Fibroblast of peridontal ligament (primary cell): ENCODE data around the gene ARHGDIA.
"Not testable (repeated sequence)": the region's sequence is repeated elsewhere in the genome, so short reads cannot be mapped to it uniquely, and the experiment has no call there.

Source experiments
- DNase-seq: peaks from one replicate; pipeline ENCODE4 v3.0.0-alpha.2; 2010; ENCODE audit errors: extremely low read depth

Gene ARHGDIA

DNA sequence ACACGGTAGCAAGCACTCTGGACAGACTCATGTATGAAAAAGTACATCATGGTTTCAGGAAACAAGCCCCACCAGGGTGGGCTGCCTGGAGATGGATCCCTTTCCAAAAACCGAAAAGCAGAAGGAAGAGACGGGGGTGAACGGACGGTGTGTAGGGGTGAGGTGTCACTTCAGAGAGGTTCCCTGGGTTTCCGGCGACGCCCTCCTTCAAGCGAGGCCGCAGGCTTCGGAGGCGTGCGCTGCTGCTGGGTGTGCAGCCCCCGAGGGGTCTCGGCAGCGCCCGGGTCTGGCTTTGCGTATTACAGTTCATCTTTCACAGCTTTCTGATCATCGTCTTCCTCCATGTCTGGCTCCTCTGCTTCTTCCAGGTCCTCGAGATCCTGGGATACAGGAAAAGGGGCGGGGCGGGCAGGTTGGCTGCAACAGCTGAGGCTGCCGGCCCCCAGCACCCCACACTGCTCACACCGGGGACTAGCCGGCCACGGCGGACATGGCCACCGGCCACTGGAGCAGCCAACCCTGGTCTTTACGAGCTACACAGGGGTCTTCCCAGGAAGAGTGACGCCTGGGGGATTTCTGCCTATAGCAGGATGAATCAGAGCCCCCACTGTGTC, 27.3 kb downstream of the ARHGDIA start:
- DNase-seq: no peak

DNA sequence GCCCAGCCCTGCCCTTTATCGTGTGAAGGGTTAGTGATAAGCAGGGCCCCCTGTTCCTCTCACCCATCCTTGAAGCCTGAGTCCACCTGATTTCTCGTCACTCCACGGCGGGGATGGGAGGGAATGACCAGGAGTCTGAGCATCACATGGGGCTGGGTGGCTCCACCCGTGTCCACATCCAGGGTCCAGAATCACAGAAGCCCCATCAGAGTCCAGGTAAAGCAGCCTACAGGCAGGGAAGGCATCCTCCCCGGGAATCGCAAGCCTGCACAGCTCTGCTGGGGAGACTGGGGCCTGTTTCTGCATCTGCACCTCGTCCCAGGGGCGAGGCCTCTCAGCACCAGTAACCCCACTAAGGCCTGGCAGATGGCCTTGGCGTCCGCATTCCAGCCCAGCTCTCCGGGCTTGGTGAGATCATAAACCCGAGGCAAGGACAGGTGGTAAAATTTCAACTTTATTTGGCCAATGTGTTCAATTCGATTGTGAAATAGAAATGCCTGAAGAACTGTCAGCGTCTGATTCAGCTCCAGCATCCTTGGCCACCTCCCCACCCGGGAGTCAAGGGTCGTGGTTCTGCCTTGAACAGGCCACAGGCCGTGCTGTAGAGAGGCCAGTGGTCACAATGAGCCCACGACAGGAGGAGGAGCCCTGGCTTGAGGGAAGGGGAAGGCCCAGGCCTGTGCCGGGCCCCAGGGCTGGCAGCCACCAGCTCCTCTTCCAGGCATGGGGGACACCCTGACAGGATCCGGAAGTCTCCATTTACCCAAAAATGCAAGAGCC, 28.2 kb downstream of the ARHGDIA start:
- peak; percentile 26 for DNase-seq

- DNase-seq: no peak
Measured at GRCh38 chr17:81842378-81842724, 28.8 kb downstream of the ARHGDIA start.

DNA sequence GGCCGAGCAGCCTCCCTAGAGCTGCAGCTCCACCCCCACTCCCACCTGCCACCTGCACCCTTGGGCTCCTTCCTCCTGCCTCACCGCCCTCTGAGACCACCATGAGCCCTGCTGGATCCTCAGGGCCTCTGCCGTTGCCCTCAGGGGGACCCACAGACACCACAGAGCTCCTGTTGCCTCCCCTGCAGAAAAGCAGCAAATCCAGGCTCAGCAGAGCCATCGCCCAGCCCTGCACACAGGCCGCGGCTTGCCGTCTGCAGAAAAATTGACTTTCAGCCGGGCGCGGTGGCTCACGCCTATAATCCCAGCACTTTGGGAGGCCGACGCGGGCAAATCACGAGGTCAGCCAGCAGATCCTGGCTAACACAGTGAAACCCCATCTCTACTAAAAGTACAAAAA, 29.3 kb downstream of the ARHGDIA start:
- DNase-seq: no peak

GRCh38 chr17:81840826-81841778, 30.0 kb downstream of the ARHGDIA start:
- DNase-seq: no peak

DNA sequence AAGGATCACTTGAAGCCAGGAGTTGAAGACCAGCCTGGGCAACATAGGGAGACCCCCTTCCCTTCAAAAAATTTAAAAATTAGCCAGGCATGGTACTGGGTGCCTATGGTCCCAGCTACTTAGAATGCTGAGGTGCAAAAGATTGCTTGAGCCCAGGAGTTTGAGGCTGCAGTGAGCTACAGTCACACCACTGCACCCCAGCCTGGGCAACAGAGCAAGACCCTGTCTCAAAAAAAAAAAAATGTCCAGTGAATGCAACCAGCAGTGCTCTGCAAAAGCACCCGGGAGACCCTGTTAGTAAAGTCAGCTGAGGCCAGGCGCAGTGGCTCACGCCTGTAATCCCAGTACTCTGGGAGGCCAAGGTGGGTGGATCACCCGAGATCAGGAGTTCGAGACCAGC, 31.1 kb downstream of the ARHGDIA start:
- DNase-seq: not testable (repeated sequence)

- DNase-seq: no peak
Measured at GRCh38 chr17:81839301-81839700, 31.8 kb downstream of the ARHGDIA start.

- DNase-seq: no peak
Measured at GRCh38 chr17:81838753-81839255, 32.3 kb downstream of the ARHGDIA start.

GRCh38 chr17:81837641-81838040, 33.5 kb downstream of the ARHGDIA start:
- peak; percentile 19 for DNase-seq

- DNase-seq: no peak
Measured at GRCh38 chr17:81834831-81835267, 36.3 kb downstream of the ARHGDIA start, which contains the start of gene PPP1R27. PPP1R27 (minus strand) TSS chr17:81835050; CDS start chr17:81834953, 97 bp downstream.

GRCh38 chr17:81833921-81834830, 37.0 kb downstream of the ARHGDIA start:
- DNase-seq: no peak

DNA sequence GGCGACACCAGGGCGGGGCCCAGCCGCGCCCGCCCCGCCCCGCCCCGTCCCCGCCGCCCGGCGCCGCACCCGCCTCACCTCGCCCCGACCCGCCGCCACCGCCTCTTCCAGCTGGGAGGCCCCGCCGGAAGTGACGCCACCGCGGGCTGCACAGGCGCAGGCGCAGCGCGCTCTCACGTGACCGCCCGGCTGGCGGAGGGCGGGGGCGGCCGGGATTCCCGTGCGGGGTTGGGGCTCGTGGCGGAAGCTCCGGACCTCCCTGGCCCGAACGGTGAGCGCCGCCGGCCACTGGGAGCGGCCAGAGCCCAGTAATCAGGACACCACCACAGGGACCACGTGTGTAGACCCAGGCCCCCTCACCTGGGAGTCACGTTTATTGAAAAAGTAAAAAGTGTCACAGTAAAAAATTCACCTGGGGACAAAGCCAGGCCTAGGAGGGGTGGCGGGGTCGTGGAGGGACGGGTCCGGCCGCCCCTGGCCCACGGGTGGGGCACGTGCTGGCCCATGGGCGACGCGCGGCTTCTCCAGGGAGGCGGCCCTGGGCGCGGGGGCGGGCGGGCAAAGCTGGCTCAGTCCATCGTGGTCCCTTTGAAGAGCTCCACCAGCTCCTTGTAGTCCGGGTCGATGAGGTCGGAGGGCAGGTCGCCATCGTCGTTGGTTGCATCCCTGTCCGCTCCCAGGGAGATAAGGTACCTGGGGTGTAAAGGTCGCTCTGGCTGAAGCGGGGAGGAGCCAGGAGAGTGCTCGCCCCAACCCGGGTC, 37.8 kb downstream of the ARHGDIA start, which contains the start of gene MCRIP1:
TSS of gene MCRIP1 (minus strand) at position 132 of the 761 bp plus-strand sequence. CDS start 8,785 bp downstream, outside the sequence.
- peak; percentile 86 for DNase-seq

DNA sequence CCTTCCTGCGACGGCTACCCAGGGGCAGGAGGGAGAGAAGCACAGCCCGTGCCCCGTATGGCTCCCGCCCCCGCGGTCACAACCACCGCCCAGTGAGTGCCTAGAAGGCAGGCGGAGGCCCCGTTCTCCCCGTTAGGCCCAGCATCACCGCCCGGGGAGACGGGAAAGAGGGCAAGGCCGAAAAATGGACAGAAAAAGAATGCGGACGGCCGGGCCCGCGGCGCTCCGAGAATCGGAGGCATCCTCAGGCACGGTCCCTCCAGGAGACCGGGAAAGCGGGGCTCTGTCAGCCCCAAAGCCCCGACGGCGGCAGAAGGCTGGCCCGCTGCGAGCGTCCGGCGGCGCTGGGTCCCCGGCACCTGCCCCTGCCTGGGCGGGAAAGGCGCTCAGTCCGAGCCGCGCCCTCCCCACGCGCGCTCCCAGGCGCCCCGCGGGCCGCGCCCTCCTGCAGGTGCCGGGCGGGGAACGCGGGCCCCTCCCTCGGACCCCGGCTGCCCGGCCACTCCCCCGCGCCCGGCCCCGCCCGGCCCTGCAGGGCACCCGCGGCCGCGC, 38.5 kb downstream of the ARHGDIA start:
- peak; percentile 8 for DNase-seq

GRCh38 chr17:81831957-81832607, 39.1 kb downstream of the ARHGDIA start:
- DNase-seq: peak; percentile 57

DNA sequence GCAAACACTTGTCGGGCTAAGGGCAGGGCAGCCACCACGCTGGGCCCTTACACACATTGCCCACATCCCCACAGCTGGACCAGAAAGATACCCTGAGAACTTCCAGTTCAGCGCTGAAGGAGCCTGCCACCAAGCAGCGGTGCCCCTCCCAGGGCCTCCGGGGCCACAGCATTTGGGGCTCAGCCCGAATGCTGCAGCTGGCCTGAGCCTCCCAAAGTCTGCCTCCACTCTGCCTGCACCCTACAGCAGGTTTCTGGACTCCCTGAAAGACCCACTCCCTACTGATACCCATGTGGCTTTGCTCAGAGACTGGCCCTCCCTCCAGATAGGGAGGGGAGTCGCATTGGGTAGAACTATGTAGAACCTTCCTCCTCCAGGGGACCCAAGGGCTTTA, 39.6 kb downstream of the ARHGDIA start:
- no peak for DNase-seq

DNA sequence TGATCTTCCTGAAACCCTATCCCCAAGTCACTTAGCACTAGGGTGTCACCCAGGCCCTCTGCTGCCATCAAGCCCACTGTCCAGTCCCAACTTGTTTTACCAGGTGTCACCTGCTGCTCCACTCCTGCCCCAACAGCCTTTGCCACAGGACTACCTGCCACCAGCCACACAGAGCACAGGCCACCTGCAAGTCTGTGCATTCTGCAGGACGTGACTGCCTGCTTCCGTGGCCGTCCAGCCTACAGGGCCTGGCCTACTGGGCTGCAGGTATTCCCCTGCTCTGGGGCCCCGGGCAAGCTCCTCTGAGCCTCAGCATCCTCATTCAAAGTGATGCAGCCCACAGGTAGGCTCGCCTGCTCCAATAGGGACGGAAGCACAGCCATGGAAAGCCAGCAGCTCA, 41.3 kb downstream of the ARHGDIA start:
- DNase-seq: no peak

DNA sequence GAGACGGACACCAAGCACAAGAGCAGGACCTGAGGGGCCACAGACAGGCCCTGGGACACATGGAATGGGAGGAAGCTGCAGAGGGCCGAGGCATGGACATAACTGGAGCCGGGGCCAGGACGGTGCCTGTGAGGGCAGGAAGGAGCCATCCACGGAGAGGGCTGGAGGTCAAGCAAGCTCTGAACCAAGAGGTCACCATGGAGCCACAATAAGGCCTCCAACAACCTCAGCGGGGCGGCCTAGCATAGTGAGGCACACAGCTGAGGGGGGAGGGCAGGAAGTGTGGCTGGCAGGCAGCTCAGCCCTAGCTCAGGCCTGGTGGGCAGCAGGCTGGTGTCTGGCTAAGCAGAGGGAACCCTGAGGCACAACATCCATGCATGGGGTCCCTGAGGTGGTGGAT, 42.5 kb downstream of the ARHGDIA start:
- DNase-seq: no peak

DNA sequence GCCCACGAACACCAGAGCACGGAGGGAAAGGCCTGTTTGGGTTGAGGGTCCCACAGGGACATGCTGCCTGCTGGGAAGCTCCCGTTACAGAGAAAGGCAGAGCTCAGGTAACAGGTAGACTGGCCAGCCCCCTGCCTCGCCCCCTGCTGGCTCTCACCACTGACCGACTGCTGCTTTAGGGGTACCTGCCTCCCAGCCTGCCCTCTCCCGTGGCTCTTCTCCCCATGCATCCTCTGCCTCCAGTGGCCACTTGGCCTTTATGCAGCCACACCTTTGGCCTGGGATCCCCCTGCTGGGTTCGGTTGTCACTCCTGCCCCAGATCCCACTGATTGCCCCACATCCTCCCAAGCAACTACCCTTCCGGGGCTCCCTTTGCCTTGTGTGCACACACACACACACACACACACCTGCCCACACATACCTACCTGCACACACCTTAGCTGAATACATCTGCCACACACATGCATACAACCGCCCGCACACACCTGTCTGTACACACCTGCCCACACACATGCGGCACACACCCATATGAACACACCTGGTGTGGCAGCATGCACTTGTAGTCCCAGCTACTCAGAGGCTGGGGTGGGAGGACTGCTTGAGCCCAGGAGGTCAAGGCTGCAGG, 45.2 kb downstream of the ARHGDIA start:
- no peak for DNase-seq

GRCh38 chr17:81824595-81824994, 46.5 kb downstream of the ARHGDIA start:
- no peak for DNase-seq
